DOHH2 (cell line): ENCODE results near the gene DCAF16.

Experiments
- EZH2phosphoT487 ChIP-seq: fragments of 200-600 bp; sonication (generic); IDR thresholded peaks from 2 replicates; pipeline ENCODE4 v1.6.1; 2017; ENCODE audit warnings: borderline replicate concordance, mild to moderate bottlenecking, antibody characterized with exemption, low read length, moderate library complexity, mixed read lengths
- TF ChIP-seq, protein P1 (sequence below): fragments of 200-600 bp; sonication (generic); IDR thresholded peaks from one replicate; pipeline ENCODE4 v1.5.1; 2014; ENCODE audit warnings: antibody characterized with exemption, mild to moderate bottlenecking, low read depth, low read length; ENCODE audit not compliant: poor library complexity, severe bottlenecking

DNA sequence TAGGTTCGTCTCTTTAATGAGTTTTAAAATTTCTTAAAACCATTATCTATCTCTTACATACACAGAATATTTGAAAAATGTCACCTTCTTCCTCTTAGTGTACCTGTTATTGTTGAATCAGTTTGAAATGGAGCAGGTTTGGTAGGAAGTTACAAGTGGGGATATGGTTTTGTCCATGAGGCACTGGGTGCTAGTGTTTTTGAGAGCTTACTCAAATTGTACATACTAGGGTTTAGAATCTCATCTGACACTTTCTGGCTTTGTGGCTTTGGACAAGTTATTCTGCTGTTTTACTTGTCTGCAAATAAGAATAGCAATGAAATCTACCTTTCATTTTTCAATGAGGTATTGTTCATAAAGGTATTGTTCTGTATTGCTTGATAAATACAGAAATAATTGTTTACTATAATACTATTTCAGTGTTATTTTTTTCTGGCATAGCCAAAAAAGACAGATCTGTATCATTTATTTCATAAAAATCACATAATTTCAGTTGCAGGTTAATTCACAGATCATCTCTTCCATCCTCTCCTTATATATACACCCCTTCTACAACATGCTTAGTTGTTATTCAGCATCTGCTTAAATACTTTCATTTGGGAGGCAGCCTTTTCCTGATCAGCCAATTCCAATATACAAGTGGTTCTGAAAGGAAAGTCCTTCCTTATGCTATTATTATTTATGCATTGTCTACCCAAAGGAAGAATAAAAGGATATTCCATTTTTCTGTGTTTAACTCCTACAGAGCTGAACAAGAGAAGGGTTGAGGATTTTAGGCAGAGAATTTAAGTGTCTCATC is 13.5 kb upstream of the DCAF16 start:
- TF ChIP-seq, protein P1, sequence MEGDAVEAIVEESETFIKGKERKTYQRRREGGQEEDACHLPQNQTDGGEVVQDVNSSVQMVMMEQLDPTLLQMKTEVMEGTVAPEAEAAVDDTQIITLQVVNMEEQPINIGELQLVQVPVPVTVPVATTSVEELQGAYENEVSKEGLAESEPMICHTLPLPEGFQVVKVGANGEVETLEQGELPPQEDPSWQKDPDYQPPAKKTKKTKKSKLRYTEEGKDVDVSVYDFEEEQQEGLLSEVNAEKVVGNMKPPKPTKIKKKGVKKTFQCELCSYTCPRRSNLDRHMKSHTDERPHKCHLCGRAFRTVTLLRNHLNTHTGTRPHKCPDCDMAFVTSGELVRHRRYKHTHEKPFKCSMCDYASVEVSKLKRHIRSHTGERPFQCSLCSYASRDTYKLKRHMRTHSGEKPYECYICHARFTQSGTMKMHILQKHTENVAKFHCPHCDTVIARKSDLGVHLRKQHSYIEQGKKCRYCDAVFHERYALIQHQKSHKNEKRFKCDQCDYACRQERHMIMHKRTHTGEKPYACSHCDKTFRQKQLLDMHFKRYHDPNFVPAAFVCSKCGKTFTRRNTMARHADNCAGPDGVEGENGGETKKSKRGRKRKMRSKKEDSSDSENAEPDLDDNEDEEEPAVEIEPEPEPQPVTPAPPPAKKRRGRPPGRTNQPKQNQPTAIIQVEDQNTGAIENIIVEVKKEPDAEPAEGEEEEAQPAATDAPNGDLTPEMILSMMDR: no peak
- no peak for TF ChIP-seq EZH2phosphoT487
